ENCODE data around the gene SAT2. TPM values are rescaled to one million over a fixed set of nuclear protein-coding genes. Genes with fewer than 3 reads are reported as not detected.

The SAT2 gene
- total RNA-seq, 1 donor from 2014 or later = 120 TPM

- no peak for DNase-seq (ENCODE audit: low spot score)
Observed at GRCh38 chr17:7592422-7593021, 35.1 kb downstream of the SAT2 start.

GRCh38 chr17:7591596-7591995 lies 36.0 kb downstream of the SAT2 start:
- DNase-seq (ENCODE audit: low spot score) = no peak

GRCh38 chr17:7590743-7591142 lies 36.9 kb downstream of the SAT2 start:
- no peak for DNase-seq (ENCODE audit: low spot score)

- DNase-seq (ENCODE audit: low spot score) = no peak
Observed at GRCh38 chr17:7589891-7590691, 37.5 kb downstream of the SAT2 start, which contains the start of gene SOX15. Gene SOX15 (minus strand): TSS chr17:7590094. CDS start chr17:7589676, 418 bp downstream.

GRCh38 chr17:7589204-7589868 lies 38.3 kb downstream of the SAT2 start:
- DNase-seq (ENCODE audit: low spot score) = peak; percentile 84

- no peak for DNase-seq (ENCODE audit: low spot score)
Observed at GRCh38 chr17:7588553-7589203, 38.9 kb downstream of the SAT2 start.

GRCh38 chr17:7587420-7588151 lies 40.0 kb downstream of the SAT2 start:
- DNase-seq (ENCODE audit: low spot score) = no peak

GRCh38 chr17:7586673-7587419 lies 40.8 kb downstream of the SAT2 start:
- no peak for DNase-seq (ENCODE audit: low spot score)

GRCh38 chr17:7583253-7584109 lies 44.1 kb downstream of the SAT2 start, which contains the start of gene MPDU1:
Gene MPDU1 (plus strand): TSS chr17:7583852. CDS start chr17:7583863, 11 bp downstream.
- peak; percentile 97 for DNase-seq (ENCODE audit: low spot score)

GRCh38 chr17:7582396-7583252 lies 45.0 kb downstream of the SAT2 start:
- DNase-seq (ENCODE audit: low spot score) = no peak

GRCh38 chr17:7580604-7581575 lies 46.7 kb downstream of the SAT2 start:
- DNase-seq (ENCODE audit: low spot score) = no peak

- DNase-seq (ENCODE audit: low spot score) = no peak
Observed at GRCh38 chr17:7579834-7580603, 47.6 kb downstream of the SAT2 start.

GRCh38 chr17:7579001-7579833 lies 48.4 kb downstream of the SAT2 start, which contains the start of gene CD68:
Gene CD68 (plus strand): TSS chr17:7579638. CDS start chr17:7579678, 40 bp downstream.
- peak; percentile 73 for DNase-seq (ENCODE audit: low spot score)

- no peak for DNase-seq (ENCODE audit: low spot score)
Observed at GRCh38 chr17:7577327-7578199, 50.1 kb downstream of the SAT2 start.
